Eye (tissue), 1 donor: ENCODE data around the gene RIMBP2.

Experiments used
- DNase-seq: peaks from one replicate; pipeline ENCODE4 v3.0.0-alpha.2; 2015

Gene RIMBP2

GRCh38 chr12:130498589-130499385 is 217.3 kb downstream of the RIMBP2 start:
- DNase-seq: no peak

GRCh38 chr12:130497991-130498390 is 218.1 kb downstream of the RIMBP2 start:
- no peak for DNase-seq

GRCh38 chr12:130497321-130497720 is 218.8 kb downstream of the RIMBP2 start:
- DNase-seq: no peak

DNA sequence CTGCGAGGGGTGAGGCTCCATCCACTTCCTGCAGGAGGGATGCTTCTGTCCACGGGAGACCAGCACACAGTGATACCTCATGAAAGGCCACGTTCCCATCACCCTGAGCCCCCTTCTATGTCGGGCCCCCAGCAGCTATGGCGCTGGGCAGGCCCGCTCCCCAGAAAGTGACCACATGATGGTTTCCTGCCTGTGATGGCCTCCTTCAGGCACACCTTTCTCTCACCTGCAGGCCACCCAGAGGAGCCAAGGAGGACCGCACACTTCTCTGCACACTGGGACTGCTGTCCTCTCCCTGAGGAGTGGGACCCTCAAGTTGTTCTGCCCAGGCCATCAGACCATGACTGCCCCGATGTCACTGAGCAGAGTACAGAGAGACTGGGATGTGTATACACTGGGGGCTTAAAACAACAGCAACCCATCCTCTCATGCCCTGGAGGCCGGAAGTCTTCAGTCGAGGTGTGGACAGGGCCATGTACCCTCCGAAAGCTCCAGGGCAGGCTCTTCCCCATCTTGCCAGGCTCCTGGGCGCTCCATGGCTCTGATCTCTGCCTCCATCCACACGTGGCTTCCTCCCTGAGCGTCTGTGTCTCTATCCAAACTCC is 219.5 kb downstream of the RIMBP2 start:
- no peak for DNase-seq

DNA sequence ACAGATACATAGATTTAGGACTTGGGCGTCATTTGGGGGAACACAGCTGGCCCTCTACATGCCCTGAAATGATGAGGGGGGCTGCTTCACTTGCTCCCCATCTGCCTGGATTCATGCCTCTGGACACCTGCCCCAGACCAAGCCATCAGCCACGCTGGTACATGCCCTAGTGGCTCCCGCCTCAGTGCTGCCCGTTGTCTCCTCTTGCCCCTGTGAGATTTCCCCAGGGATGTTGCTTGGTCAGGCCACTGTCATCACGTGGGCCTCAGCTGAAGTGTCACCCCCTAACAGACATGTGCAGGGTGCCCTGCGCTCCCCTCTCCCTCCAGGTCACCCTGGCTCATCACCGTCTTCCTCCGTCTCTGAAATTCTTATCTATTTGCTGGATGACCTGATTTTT is 220.9 kb downstream of the RIMBP2 start:
- DNase-seq: no peak

DNA sequence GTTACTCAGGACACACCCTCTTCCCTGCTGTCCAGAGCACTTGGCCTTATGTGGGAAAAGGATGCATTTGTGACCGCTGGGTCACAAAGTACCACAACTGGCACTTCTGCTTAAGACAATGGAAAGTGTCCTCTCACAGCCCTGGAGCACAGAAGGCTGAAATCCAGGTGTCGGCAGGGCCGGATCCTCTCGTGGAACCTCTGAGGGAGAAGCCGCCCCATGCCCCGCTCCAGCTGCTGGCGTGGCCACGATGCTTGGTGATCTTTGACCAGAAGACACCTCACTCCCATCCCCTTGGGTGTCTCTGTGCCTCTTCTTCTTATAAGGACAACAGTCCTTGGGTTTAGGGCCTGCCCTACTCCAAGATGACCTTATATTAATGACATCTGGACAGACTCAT is 221.4 kb downstream of the RIMBP2 start:
- DNase-seq: no peak

DNA sequence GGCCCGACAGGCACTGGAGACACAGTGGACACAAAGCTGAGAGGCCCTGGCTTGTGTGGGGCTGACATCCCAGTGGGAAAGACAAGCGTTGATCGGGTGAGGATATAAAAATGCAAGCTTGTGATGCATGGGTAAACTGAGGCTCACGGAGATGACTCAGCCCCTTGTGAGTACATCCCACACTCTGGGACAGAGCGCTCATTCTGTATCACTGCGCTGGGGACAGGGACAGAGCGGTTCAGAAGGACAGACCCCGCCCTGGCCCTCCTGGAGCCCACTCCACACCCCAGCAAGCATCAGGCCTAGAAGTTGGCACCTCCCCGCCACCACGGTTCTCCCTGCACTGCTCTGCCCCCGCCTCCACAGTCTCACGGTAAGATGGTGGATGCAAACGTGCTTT is 222.1 kb downstream of the RIMBP2 start:
- no peak for DNase-seq

- no peak for DNase-seq
Observed at GRCh38 chr12:130491421-130492357, 224.4 kb downstream of the RIMBP2 start.

GRCh38 chr12:130490674-130491073 is 225.4 kb downstream of the RIMBP2 start:
- no peak for DNase-seq

- DNase-seq: no peak
Observed at GRCh38 chr12:130489293-130489692, 226.8 kb downstream of the RIMBP2 start.

- no peak for DNase-seq
Observed at GRCh38 chr12:130488358-130488710, 227.8 kb downstream of the RIMBP2 start.

- DNase-seq: no peak
Observed at GRCh38 chr12:130487636-130488357, 228.3 kb downstream of the RIMBP2 start.

- DNase-seq: no peak
Observed at GRCh38 chr12:130486891-130487416, 229.1 kb downstream of the RIMBP2 start.

- DNase-seq: no peak
Observed at GRCh38 chr12:130486146-130486435, 230.0 kb downstream of the RIMBP2 start.

GRCh38 chr12:130485291-130486145 is 230.6 kb downstream of the RIMBP2 start:
- DNase-seq: no peak

- no peak for DNase-seq
Observed at GRCh38 chr12:130484221-130484620, 231.9 kb downstream of the RIMBP2 start.

GRCh38 chr12:130483616-130484180 is 232.4 kb downstream of the RIMBP2 start:
- DNase-seq: no peak

DNA sequence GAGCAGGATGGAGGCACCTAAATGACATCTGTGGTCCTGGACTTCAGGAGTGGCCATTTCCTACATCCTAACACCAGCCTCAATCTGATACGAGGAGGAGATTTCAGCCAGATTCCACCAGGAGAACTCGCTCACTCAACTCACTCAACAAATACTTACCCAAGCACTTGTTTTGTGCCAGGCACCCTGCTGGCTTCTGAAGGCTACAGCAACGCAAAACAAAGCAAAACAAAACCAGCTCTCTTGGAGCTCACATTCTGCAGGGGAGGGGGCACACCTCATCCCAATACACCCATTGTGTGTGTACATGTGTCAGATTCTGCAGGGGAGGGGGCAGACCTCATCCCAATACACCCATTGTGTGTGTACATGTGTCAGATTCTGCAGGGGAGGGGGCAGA is 233.7 kb downstream of the RIMBP2 start:
- DNase-seq: peak; percentile 45

DNA sequence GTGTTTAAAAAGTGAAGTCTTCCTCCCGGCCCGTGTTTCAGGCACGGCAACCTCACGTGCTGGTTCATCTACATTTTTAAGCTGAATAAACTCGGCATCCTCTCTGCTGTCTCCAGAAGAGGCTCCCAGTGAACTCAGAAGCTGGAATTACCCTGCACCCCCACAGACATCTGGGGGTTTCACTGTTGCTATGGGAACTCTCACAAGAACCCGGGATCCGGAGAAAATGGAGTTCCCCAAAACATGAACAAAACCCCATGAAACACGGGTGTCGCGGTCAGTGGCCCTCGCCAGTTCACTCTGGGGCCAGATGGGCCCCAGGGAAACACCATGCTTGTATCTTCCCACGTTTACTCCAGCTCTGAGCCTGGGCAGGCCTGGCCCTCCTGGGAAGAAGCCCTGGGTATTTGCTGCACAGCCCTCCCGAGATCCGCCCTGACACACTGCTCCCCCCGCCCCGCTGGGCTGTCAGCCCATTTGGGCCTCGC is 234.7 kb downstream of the RIMBP2 start:
- DNase-seq: no peak

- no peak for DNase-seq
Observed at GRCh38 chr12:130480887-130481286, 235.2 kb downstream of the RIMBP2 start.

DNA sequence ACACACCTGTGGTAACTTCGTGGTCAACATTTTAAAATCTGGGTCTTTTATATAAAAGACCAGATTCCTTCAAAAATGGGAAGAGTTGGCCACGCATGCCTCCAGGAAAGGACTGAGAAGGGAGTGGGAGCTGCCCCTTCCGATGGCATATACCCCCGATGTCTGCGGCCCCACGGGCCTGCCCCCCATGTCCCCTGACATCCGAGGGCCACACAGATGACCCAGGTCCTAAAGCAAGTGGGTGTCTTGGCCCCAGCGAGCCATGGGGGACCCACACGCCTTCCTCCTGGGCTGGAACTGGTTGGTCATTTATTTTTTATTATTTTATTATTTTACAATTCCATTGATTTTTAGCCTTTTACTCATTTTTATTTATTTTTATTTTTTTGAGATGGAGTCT is 235.9 kb downstream of the RIMBP2 start:
- DNase-seq: no peak
